IMR-90 (cell line): ENCODE measurements around the gene ARSB. TPM values are rescaled to one million over a fixed set of nuclear protein-coding genes. Genes with fewer than 3 reads are reported as not detected.

Source experiments
- ATAC-seq: fragments of 200-7000 bp; cut with Tn5 transposase; 2 replicates; pipeline ENCODE4 v1.9.1; 2020; ENCODE audit warnings: low read depth, mild to moderate bottlenecking, moderate library complexity
- BruUV-seq: library from RNA; stranded (reverse); fragments of 400-500 nt; replicated peaks from 2 replicates; lab custom pipeline; 2021; lab: Mats Ljungman, UMichigan
- CTCF ChIA-PET: fragments of 300-600 bp; formaldehyde crosslinking; extraction: SDS; loops from one replicate; lab custom pipeline; 2021; ENCODE audit warnings: antibody characterized with exemption; lab: Yijun Ruan, JAX
- POLR2A ChIA-PET: fragments of 300-600 bp; sonication (Branson Sonifier 250); formaldehyde crosslinking; loops from one replicate; lab custom pipeline; 2022; ENCODE audit warnings: antibody characterized with exemption; ENCODE audit not compliant: unreplicated experiment; lab: Charles Lee
- DNase-seq: peaks from one replicate; pipeline ENCODE4 v3.0.0; 2013
- H2AFZ ChIP-seq: replicated peaks from 2 replicates; pipeline ENCODE3; 2013; ENCODE audit warnings: low read length, mild to moderate bottlenecking; ENCODE audit not compliant: poor library complexity
- H2AK5ac ChIP-seq: 2 replicates; pipeline ENCODE4 v1.6.1; 2013; ENCODE audit warnings: low read depth, low read length, inconsistent platforms
- H2AK9ac ChIP-seq: replicated peaks from 2 replicates; pipeline ENCODE3; 2013; ENCODE audit warnings: mild to moderate bottlenecking, low read depth, low read length, moderate library complexity; ENCODE audit not compliant: poor library complexity
- H2BK120ac ChIP-seq: 2 replicates; pipeline ENCODE4 v1.6.1; 2013; ENCODE audit warnings: low read depth, low read length, inconsistent platforms
- H2BK15ac ChIP-seq: 3 replicates; pipeline ENCODE4 v1.6.1; 2013; ENCODE audit warnings: low read depth, low read length, inconsistent platforms
- H2BK20ac ChIP-seq: 2 replicates; pipeline ENCODE4 v1.6.1; 2013; ENCODE audit warnings: low read depth, mild to moderate bottlenecking, inconsistent platforms, low read length, moderate library complexity
- H2BK5ac ChIP-seq: 2 replicates; pipeline ENCODE4 v1.6.1; 2013; ENCODE audit warnings: mild to moderate bottlenecking, low read depth, low read length, inconsistent platforms; ENCODE audit not compliant: poor library complexity, severe bottlenecking
- H3K14ac ChIP-seq: replicated peaks from 2 replicates; pipeline ENCODE4 v1.6.1; 2013; ENCODE audit warnings: low read depth, low read length, inconsistent platforms
- H3K18ac ChIP-seq: 2 replicates; pipeline ENCODE4 v1.6.1; 2013; ENCODE audit warnings: low read depth, low read length, control low read depth
- H3K23ac ChIP-seq: 2 replicates; pipeline ENCODE4 v1.6.1; 2013; ENCODE audit warnings: low read depth, low read length, inconsistent platforms
- H3K27ac ChIP-seq: 2 replicates; pipeline ENCODE4 v1.5.1; 2013; ENCODE audit warnings: mild to moderate bottlenecking, control low read depth, low read length; ENCODE audit not compliant: insufficient read depth
- H3K27me3 ChIP-seq: 2 replicates; pipeline ENCODE4 v1.6.1; 2013; ENCODE audit warnings: low read length; ENCODE audit not compliant: control insufficient read depth, insufficient read depth
- H3K36me3 ChIP-seq: 2 replicates; pipeline ENCODE4 v1.6.1; 2013; ENCODE audit warnings: low read length, mixed read lengths; ENCODE audit not compliant: control insufficient read depth, insufficient read depth
- H3K4ac ChIP-seq: 2 replicates; pipeline ENCODE4 v1.6.1; 2013; ENCODE audit warnings: low read depth, low read length, inconsistent platforms
- H3K4me1 ChIP-seq: 2 replicates; pipeline ENCODE4 v1.6.1; 2013; ENCODE audit warnings: low read length, mixed read lengths; ENCODE audit not compliant: control insufficient read depth, insufficient read depth
- H3K4me2 ChIP-seq: 2 replicates; pipeline ENCODE4 v1.6.1; 2013; ENCODE audit warnings: low read depth, mild to moderate bottlenecking, control low read depth, low read length, moderate library complexity
- H3K4me3 ChIP-seq: 2 replicates; pipeline ENCODE4 v1.5.1; 2013; ENCODE audit warnings: low read depth, mild to moderate bottlenecking, control low read depth, low read length, moderate library complexity; ENCODE audit not compliant: insufficient read depth
- H3K56ac ChIP-seq: 2 replicates; pipeline ENCODE4 v1.6.1; 2013; ENCODE audit warnings: low read length, inconsistent platforms; ENCODE audit not compliant: insufficient read depth; ENCODE audit errors: extremely low read depth
- H3K79me1 ChIP-seq, 2 experiments: 2 replicates each; pipeline ENCODE4 v1.6.1; 2013; ENCODE audit warnings: low read length in 2 of 2, inconsistent platforms in 1 of 2, low read depth in 1 of 2
- H3K9ac ChIP-seq: 2 replicates; pipeline ENCODE4 v1.6.1; 2013; ENCODE audit warnings: low read depth, low read length, control low read depth
- H3K9me1 ChIP-seq: 2 replicates; pipeline ENCODE4 v1.6.1; 2013; ENCODE audit warnings: low read length, inconsistent platforms; ENCODE audit not compliant: insufficient read depth
- H3K9me3 ChIP-seq: 2 replicates; pipeline ENCODE4 v1.6.1; 2013; ENCODE audit warnings: low read length; ENCODE audit not compliant: control insufficient read depth, insufficient read depth
- H4K20me1 ChIP-seq: 2 replicates; pipeline ENCODE4 v1.6.1; 2013; ENCODE audit warnings: low read length, inconsistent platforms; ENCODE audit not compliant: insufficient read depth
- H4K5ac ChIP-seq: 2 replicates; pipeline ENCODE4 v1.6.1; 2013; ENCODE audit warnings: mild to moderate bottlenecking, low read depth, low read length, control low read depth
- H4K8ac ChIP-seq, 2 experiments: 2 replicates each; pipeline ENCODE4 v1.6.1; 2013; ENCODE audit warnings: low read depth in 2 of 2, low read length in 2 of 2, control low read depth in 1 of 2, inconsistent platforms in 1 of 2
- H4K91ac ChIP-seq: 2 replicates; pipeline ENCODE4 v1.6.1; 2013; ENCODE audit warnings: low read depth, low read length, inconsistent platforms; ENCODE audit not compliant: insufficient read depth
- BHLHE40 ChIP-seq: fragments of 150-350 bp; IDR thresholded peaks from 2 replicates; pipeline ENCODE4 v1.6.1; 2016; ENCODE audit warnings: mild to moderate bottlenecking, low read depth, low read length
- CEBPB ChIP-seq: IDR thresholded peaks from 2 replicates; pipeline ENCODE4 v1.6.1; 2012; ENCODE audit warnings: low read depth, low read length, improper control_type of control experiment
- CHD1 ChIP-seq: IDR thresholded peaks from 2 replicates; pipeline ENCODE4 v1.6.1; 2012; ENCODE audit warnings: low read depth, low read length, improper control_type of control experiment
- CTCF ChIP-seq: conservative IDR thresholded peaks from 2 replicates; pipeline ENCODE4 v1.5.1; 2012; ENCODE audit warnings: mild to moderate bottlenecking, low read depth, low read length, improper control_type of control experiment
- ELK1 ChIP-seq: fragments of 150-350 bp; IDR thresholded peaks from 2 replicates; pipeline ENCODE4 v1.6.1; 2016; ENCODE audit warnings: low read depth, mild to moderate bottlenecking, low read length, moderate library complexity, borderline replicate concordance
- MAFK ChIP-seq: IDR thresholded peaks from 2 replicates; pipeline ENCODE4 v1.6.1; 2012; ENCODE audit warnings: low read depth, low read length, improper control_type of control experiment
- MAZ ChIP-seq: IDR thresholded peaks from 2 replicates; pipeline ENCODE4 v1.6.1; 2012; ENCODE audit warnings: low read depth, mild to moderate bottlenecking, low read length, improper control_type of control experiment, moderate library complexity, borderline replicate concordance
- MXI1 ChIP-seq: IDR thresholded peaks from 2 replicates; pipeline ENCODE4 v1.6.1; 2012; ENCODE audit warnings: low read depth, mild to moderate bottlenecking, low read length, moderate library complexity, borderline replicate concordance
- POLR2A ChIP-seq: IDR thresholded peaks from 2 replicates; pipeline ENCODE4 v1.6.1; 2012; ENCODE audit warnings: mild to moderate bottlenecking, low read depth, low read length
- RAD21 ChIP-seq: IDR thresholded peaks from 2 replicates; pipeline ENCODE4 v1.6.1; 2012; ENCODE audit warnings: low read length, improper control_type of control experiment
- RCOR1 ChIP-seq: IDR thresholded peaks from 2 replicates; pipeline ENCODE4 v1.6.1; 2012; ENCODE audit warnings: mild to moderate bottlenecking, low read length, improper control_type of control experiment; ENCODE audit not compliant: insufficient replicate concordance
- RFX5 ChIP-seq: IDR thresholded peaks from 2 replicates; pipeline ENCODE4 v1.8.0; 2012; ENCODE audit warnings: low read depth, mild to moderate bottlenecking, low read length, moderate library complexity
- SMC3 ChIP-seq: fragments of 150-350 bp; IDR thresholded peaks from 2 replicates; pipeline ENCODE4 v1.6.1; 2016; ENCODE audit warnings: low read depth, mild to moderate bottlenecking, antibody characterized with exemption, low read length, moderate library complexity
- USF2 ChIP-seq: fragments of 150-350 bp; IDR thresholded peaks from 2 replicates; pipeline ENCODE4 v1.6.1; 2017; ENCODE audit warnings: mild to moderate bottlenecking, antibody characterized with exemption, low read length, low read depth
- WGBS, 2 experiments: methylation state at CpG; one replicate each; pipeline versions ENCODE4 v1.1.5 to v1.1.7; 2013; ENCODE audit warnings: missing lambda C conversion rate in 2 of 2; ENCODE audit not compliant: insufficient read length in 1 of 2; ENCODE audit errors: extremely low coverage in 2 of 2; 5-methylcytosine and 5-hydroxymethylcytosine counted together
- dilution Hi-C: fragments of 300-500 bp; cut with HindIII; formaldehyde crosslinking; loops from one replicate; pipeline ENCODE4 v1.14.3; 2018; ENCODE audit warnings: low sequenced_read_pairs; ENCODE audit not compliant: unreplicated experiment
- in situ Hi-C: fragments of 300-500 bp; cut with MboI; formaldehyde crosslinking; loops from 3 replicates; pipeline ENCODE4 v1.14.3; 2019; ENCODE audit warnings: low sequenced_read_pairs, inconsistent platforms, mixed read lengths
- intact Hi-C: fragments of 100-400 bp; cut with micrococcal nuclease; formaldehyde crosslinking; loops from 2 replicates; pipeline ENCODE4 v1.10.0; 2022
- polyA plus RNA-seq, 3 experiments: library from polyadenylated mRNA; depleted of rRNA; stranded (reverse); fragments of >200 nt; gene quantifications; 2 replicates each; pipeline ENCODE4 v1.2.3, GENCODE V29; 2012; ENCODE audit warnings: low replicate concordance in 1 of 3
- total RNA-seq: library from RNA; depleted of rRNA; stranded (reverse); fragments of >200 nt; gene quantifications from 2 replicates; pipeline ENCODE4 v1.2.3, GENCODE V29; 2012

ARSB gene
- total and polyA plus RNA-seq, 2 of the 4 experiments (the other 2 are of a cell fraction): 16.0 to 16.3 TPM

- Histone ChIP-seq H4K8ac (peak overlapping the region; percentile 61 to 80; a peak in 3 of 4 replicates), H2BK15ac (peak overlapping the region; percentile 73; the same call in 2 of the 3 replicates), H2AK5ac (peak overlapping the region; percentile 86; the same call in 1 of the 2 replicates), H4K20me1 (no peaks in the 10 kb centered on the region), H3K18ac (peak overlapping the region; percentile 95), H2BK20ac (peak overlapping the region; percentile 79), H3K9me1 (peaks cover 11% of the 10 kb centered on the region; the same call in 1 of the 2 replicates), H3K9ac (peak overlapping the region; percentile 41; the same call in 1 of the 2 replicates), H3K4ac (peak overlapping the region; percentile 86), H3K4me2 (peak overlapping the region; percentile 72), H2BK120ac (peak overlapping the region; percentile 92), H3K14ac (peak overlapping the region; percentile 78), H3K79me1 (no peaks in the 10 kb centered on the region), H2AK9ac (peak overlapping the region; percentile 65), H3K23ac (peak overlapping the region; percentile 82), H3K56ac (no peak overlapping the region), H3K27ac (peak overlapping the region; percentile 94), H4K91ac (peak overlapping the region; percentile 67), H3K4me1 (peaks cover 17% of the 10 kb centered on the region), H3K4me3 (no peak overlapping the region), H4K5ac (peak overlapping the region; percentile 87), H3K27me3 (peaks cover 6% of the 10 kb centered on the region; the same call in 1 of the 2 replicates), H3K36me3 (no peaks in the 10 kb centered on the region), H2BK5ac (peak overlapping the region; percentile 84), H2AFZ (peak overlapping the region; percentile 77), H3K9me3 (no peaks in the 10 kb centered on the region)
- BruUV-seq: no TSS peak
- intact Hi-C loops (loop anchor here (1.0 kb wide), 2 partner anchors 100 to 154 kb away; partner anchors contain the start of gene LHFPL2), in situ Hi-C loops (no loop called here), dilution Hi-C loops (no loop called here)
- ATAC-seq: peak; percentile 92
- peak; percentile 94 for DNase-seq
- WGBS, 2 experiments: 100% methylated on average over 1 of the region's 7 CpGs; no CpG with 5 or more reads in 1 of the 2 experiments
- ChIA-PET POLR2A (no interaction called here), CTCF (interaction anchor here (0.7 to 1.7 kb wide), 2 partner anchors 9 to 427 kb away, joined by 3 to 5 read pairs; no protein-coding TSS in a partner anchor)
- TF ChIP-seq MAZ (no peak), CHD1 (no peak), RFX5 (no peak), SMC3 (no peak), RAD21 (0 out of 2 replicates have a peak, but pooled peaks have one; percentile 15), ELK1 (no peak), POLR2A (no peak), CTCF (no peak), USF2 (peak; percentile 69; the same call in 1 of the 2 replicates), RCOR1 (no peak), MXI1 (no peak), BHLHE40 (no peak), CEBPB (peak; percentile 7; the same call in 1 of the 2 replicates), MAFK (0 out of 2 replicates have a peak, but pooled peaks have one; percentile 14)
Observed at GRCh38 chr5:78747705-78748359, 237.3 kb downstream of the ARSB start.
